HepG2 (cell line): ENCODE measurements around the gene HBB. TPM values are rescaled to one million over a fixed set of nuclear protein-coding genes. Genes with fewer than 3 reads are reported as not detected.

Experiments used
- ATAC-seq: fragments of 200-7000 bp; cut with Tn5 transposase; 3 replicates; pipeline ENCODE4 v1.9.1; 2020; ENCODE audit warnings: mild to moderate bottlenecking, moderate library complexity
- BruUV-seq: library from RNA; stranded (reverse); fragments of 400-500 nt; replicated peaks from 2 replicates; lab custom pipeline; 2021; lab: Mats Ljungman, UMichigan
- CTCF ChIA-PET: fragments of 300-600 bp; formaldehyde crosslinking; extraction: SDS; loops from one replicate; lab custom pipeline; 2021; ENCODE audit warnings: low total read pairs, inconsistent platforms, low intra/inter-chr PET ratio; lab: Yijun Ruan, JAX
- POLR2A ChIA-PET: fragments of 350-600 bp; sonication (Branson Sonifier 250); formaldehyde crosslinking; loops from one replicate; lab custom pipeline; 2020; ENCODE audit warnings: antibody characterized with exemption, inconsistent platforms; lab: Yijun Ruan, JAX
- DNase-seq: peaks from one replicate; pipeline ENCODE4 v3.0.0-alpha.2; 2015; ENCODE audit warnings: low spot score
- FAIRE-seq: peaks from 3 replicates; lab custom pipeline; 2011; peaks lifted over from hg19 to GRCh38; lab: Jason Lieb, UNC
- H2AFZ ChIP-seq: one replicate; pipeline ENCODE4 v1.6.1; 2011; ENCODE audit warnings: low read length, inconsistent platforms
- H3K27ac ChIP-seq: fragments of 300-600 bp; 3 replicates; pipeline ENCODE4 v1.8.0; 2011; ENCODE audit warnings: mixed run types, mild to moderate bottlenecking, mixed read lengths, low read length, inconsistent platforms; ENCODE audit not compliant: insufficient read depth; ENCODE audit errors: extremely low read length
- H3K27me3 ChIP-seq, 2 experiments: fragments of 200-600 bp in 1 of 2; 2 replicates in 1 of 2; 3 replicates in 1 of 2; pipeline versions ENCODE4 v1.6.0 to v1.8.0; 2011; ENCODE audit warnings: low read length in 2 of 2, mild to moderate bottlenecking in 2 of 2, moderate library complexity in 2 of 2, inconsistent platforms in 1 of 2; ENCODE audit not compliant: insufficient read depth in 2 of 2, control insufficient read depth in 1 of 2
- H3K36me3 ChIP-seq, 2 experiments: fragments of 200-600 bp in 1 of 2; replicated peaks in 1 of 2; 2 replicates in 1 of 2; 3 replicates in 1 of 2; pipeline versions ENCODE4 v1.5.1 to v1.8.0; 2011; ENCODE audit warnings: low read length in 2 of 2, inconsistent platforms in 1 of 2; ENCODE audit not compliant: insufficient read depth in 2 of 2, control insufficient read depth in 1 of 2
- H3K4me1 ChIP-seq: 2 replicates; pipeline ENCODE4 v1.5.1; 2012; ENCODE audit warnings: low read length, inconsistent platforms; ENCODE audit not compliant: insufficient read depth
- H3K4me2 ChIP-seq: 2 replicates; pipeline ENCODE4 v1.6.0; 2011; ENCODE audit warnings: low read depth, low read length, inconsistent platforms
- H3K4me3 ChIP-seq, 3 experiments: fragments of 200-600 bp in 1 of 3; sonication (generic), shearing (Covaris generic) in 1 of 3; replicated peaks in 1 of 3; 2 replicates each; pipeline ENCODE4 v1.5.1; 2011 to 2016; ENCODE audit warnings: low read length in 3 of 3, inconsistent platforms in 2 of 3, low read depth in 2 of 3, mild to moderate bottlenecking in 2 of 3, control low read depth in 1 of 3, mixed read lengths in 1 of 3; ENCODE audit not compliant: insufficient read depth in 1 of 3
- H3K79me2 ChIP-seq: one replicate; pipeline ENCODE4 v1.6.1; 2011; ENCODE audit warnings: low read length, inconsistent platforms; ENCODE audit not compliant: insufficient read depth
- H3K9ac ChIP-seq: 2 replicates; pipeline ENCODE4 v1.6.0; 2011; ENCODE audit warnings: mild to moderate bottlenecking, low read depth, low read length, inconsistent platforms; ENCODE audit not compliant: insufficient read depth
- H3K9me3 ChIP-seq: 2 replicates; pipeline ENCODE4 v1.5.1; 2012; ENCODE audit warnings: mild to moderate bottlenecking, low read length
- H4K20me1 ChIP-seq: 2 replicates; pipeline ENCODE4 v1.6.0; 2011; ENCODE audit warnings: inconsistent platforms, mild to moderate bottlenecking, low read length, moderate library complexity; ENCODE audit not compliant: insufficient read depth
- KLF15 ChIP-seq: sonication (generic); formaldehyde crosslinking; IDR thresholded peaks from 2 replicates; pipeline ENCODE4 v1.8.1; 2023; ENCODE audit warnings: borderline replicate concordance, mild to moderate bottlenecking, inconsistent platforms, missing genetic modification reagents, mixed read lengths
- MAFG ChIP-seq: sonication (generic); formaldehyde crosslinking; IDR thresholded peaks from 2 replicates; pipeline ENCODE4 v1.5.1; 2020; ENCODE audit warnings: mild to moderate bottlenecking, missing genetic modification reagents
- MTA3 ChIP-seq: sonication (generic); formaldehyde crosslinking; IDR thresholded peaks from 2 replicates; pipeline ENCODE4 v1.4.0; 2020; ENCODE audit warnings: missing genetic modification reagents
- MTF2 ChIP-seq: sonication (generic); formaldehyde crosslinking; IDR thresholded peaks from 2 replicates; pipeline ENCODE4 v1.5.0; 2020; ENCODE audit warnings: missing genetic modification reagents, borderline replicate concordance
- POLR2AphosphoS5 ChIP-seq: IDR thresholded peaks from 2 replicates; pipeline ENCODE4 v1.6.1; 2012; ENCODE audit warnings: low read depth, low read length
- TEAD3 ChIP-seq: optimal IDR thresholded peaks from 2 replicates; pipeline ENCODE3; 2016; ENCODE audit warnings: borderline replicate concordance
- TRAFD1 ChIP-seq: sonication (generic); formaldehyde crosslinking; IDR thresholded peaks from 2 replicates; pipeline ENCODE4 v1.5.1; 2020; ENCODE audit warnings: missing genetic modification reagents, mild to moderate bottlenecking, borderline replicate concordance
- ZNF263 ChIP-seq: sonication (generic); formaldehyde crosslinking; IDR thresholded peaks from 2 replicates; pipeline ENCODE4 v1.4.0; 2020; ENCODE audit warnings: missing genetic modification reagents
- WGBS: methylation state at CpG from one replicate; pipeline ENCODE4 v1.1.6; 2017; ENCODE audit warnings: low lambda C conversion rate; 5-methylcytosine and 5-hydroxymethylcytosine counted together
- in situ Hi-C: cut with HindIII; loops from 2 replicates; pipeline ENCODE4 v1.10.0; 2017; ENCODE audit warnings: low pct_unique_long_range_greater_than_20kb; ENCODE audit not compliant: extremely low pct_ligation_motif_present
- intact Hi-C: fragments of 100-400 bp; cut with micrococcal nuclease; formaldehyde crosslinking; loops from one replicate; pipeline ENCODE4 v1.10.0; 2022; ENCODE audit not compliant: unreplicated experiment
- polyA plus RNA-seq, 8 experiments: library from polyadenylated mRNA; depleted of rRNA in 3 of 8; stranded (reverse) in 7 of 8; unstranded in 1 of 8; fragments of >200 nt; fragmentation: Illumina TruSeq in 4 of 8; extraction: Trizol in 4 of 8; gene quantifications; 2 replicates each; pipeline versions ENCODE4 v1.2.1 to v1.2.3, GENCODE V29; 2011 to 2016; ENCODE audit warnings: low read depth in 4 of 8, missing spikeins in 1 of 8, mixed read lengths in 1 of 8; ENCODE audit not compliant: insufficient read depth in 1 of 8
- total RNA-seq, 5 experiments: library from RNA; depleted of rRNA; stranded (reverse); fragments of >200 nt; fragmentation: Illumina TruSeq; extraction: Trizol; gene quantifications; 2 replicates each; pipeline ENCODE4 v1.2.3, GENCODE V29; 2016; ENCODE audit warnings: low read depth in 1 of 5
- TF ChIP-seq, protein P1 (sequence below): sonication (generic); formaldehyde crosslinking; IDR thresholded peaks from 2 replicates; pipeline ENCODE4 v1.5.1; 2020; ENCODE audit warnings: mild to moderate bottlenecking, missing genetic modification reagents, moderate library complexity
- TF ChIP-seq, protein P2 (sequence below): sonication (generic); formaldehyde crosslinking; IDR thresholded peaks from 2 replicates; pipeline ENCODE4 v1.4.0; 2020; ENCODE audit warnings: missing genetic modification reagents
- TF ChIP-seq, protein P3 (sequence below): sonication (generic); formaldehyde crosslinking; IDR thresholded peaks from 2 replicates; pipeline ENCODE4 v1.4.0; 2020; ENCODE audit warnings: low read depth, mild to moderate bottlenecking, missing genetic modification reagents

Gene HBB
- total and polyA plus RNA-seq, 2 of the 13 experiments (the other 11 are each of a cell fraction or from before 2014, with no cell fraction given), result not detected

GRCh38 chr11:5267033-5267563, 40.2 kb upstream of the HBB start:
- FAIRE-seq, result no peak
- Histone ChIP-seq H4K20me1 (no peaks in the 10 kb centered on the region), H3K27me3 (no peaks in the 10 kb centered on the region), H3K4me1 (no peaks in the 10 kb centered on the region), H3K9ac (no peak overlapping the region), H3K79me2 (no peaks in the 10 kb centered on the region), H3K27ac (no peak overlapping the region), H3K9me3 (no peaks in the 10 kb centered on the region), H3K36me3 (no peaks in the 10 kb centered on the region), H3K4me3 (no peak overlapping the region), H2AFZ (no peak overlapping the region), H3K4me2 (no peak overlapping the region)
- 0% methylated on average over 2 of the region's 2 CpGs for WGBS
- no TSS peak for BruUV-seq
- TF ChIP-seq TEAD3 (CRISPR knock-in tag) (no peak), MTF2 (no peak)
- in situ Hi-C loops, result no loop called here
- POLR2A ChIA-PET, result no interaction called here
- CTCF ChIA-PET, result no interaction called here
- no peak for ATAC-seq
- intact Hi-C loops, result no loop called here
- no peak for DNase-seq

DNA sequence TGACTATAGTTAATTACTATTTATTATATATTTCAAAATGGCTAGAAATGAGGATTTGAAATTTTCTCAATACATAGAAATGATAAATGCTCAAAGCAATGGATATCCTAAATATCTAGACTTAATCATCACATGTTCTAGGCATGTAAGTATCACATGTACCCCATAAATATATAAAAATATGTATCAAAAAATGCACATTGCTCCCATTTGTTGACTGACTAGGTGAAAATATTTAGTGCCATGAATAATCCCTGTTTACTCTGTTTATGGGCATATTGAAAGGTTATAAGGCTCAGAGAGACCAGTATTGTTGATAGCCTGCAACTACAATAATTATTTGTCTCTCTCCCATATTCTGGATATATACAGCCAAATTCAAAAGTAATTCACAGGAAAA, 39.7 kb upstream of the HBB start:
- H3K79me2 ChIP-seq, result no peaks in the 10 kb centered on the region
- H3K4me3 ChIP-seq, result no peak overlapping the region
- H3K9me3 ChIP-seq, result no peaks in the 10 kb centered on the region
- ATAC-seq, result no peak
- POLR2A ChIA-PET, result no interaction called here
- no peak overlapping the region for H3K4me2 ChIP-seq
- no TSS peak for BruUV-seq
- no peak for DNase-seq
- no peak overlapping the region for H3K27ac ChIP-seq
- in situ Hi-C loops, result no loop called here
- no peak overlapping the region for H3K9ac ChIP-seq
- H3K27me3 ChIP-seq, result no peaks in the 10 kb centered on the region
- no peak overlapping the region for H2AFZ ChIP-seq
- intact Hi-C loops, result no loop called here
- CTCF ChIA-PET, result no interaction called here
- H4K20me1 ChIP-seq, result no peaks in the 10 kb centered on the region
- H3K4me1 ChIP-seq, result no peaks in the 10 kb centered on the region
- H3K36me3 ChIP-seq, result no peaks in the 10 kb centered on the region
- FAIRE-seq, result no peak
- no peak for TF ChIP-seq MTA3 (CRISPR knock-in tag)
- TF ChIP-seq POLR2AphosphoS5, result no peak
- TF ChIP-seq ZNF263 (CRISPR knock-in tag), result no peak
- TF ChIP-seq TRAFD1 (CRISPR knock-in tag), result no peak
- TF ChIP-seq, protein P1, sequence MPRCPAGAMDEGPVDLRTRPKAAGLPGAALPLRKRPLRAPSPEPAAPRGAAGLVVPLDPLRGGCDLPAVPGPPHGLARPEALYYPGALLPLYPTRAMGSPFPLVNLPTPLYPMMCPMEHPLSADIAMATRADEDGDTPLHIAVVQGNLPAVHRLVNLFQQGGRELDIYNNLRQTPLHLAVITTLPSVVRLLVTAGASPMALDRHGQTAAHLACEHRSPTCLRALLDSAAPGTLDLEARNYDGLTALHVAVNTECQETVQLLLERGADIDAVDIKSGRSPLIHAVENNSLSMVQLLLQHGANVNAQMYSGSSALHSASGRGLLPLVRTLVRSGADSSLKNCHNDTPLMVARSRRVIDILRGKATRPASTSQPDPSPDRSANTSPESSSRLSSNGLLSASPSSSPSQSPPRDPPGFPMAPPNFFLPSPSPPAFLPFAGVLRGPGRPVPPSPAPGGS (CRISPR knock-in tag), result no peak
- no peak for TF ChIP-seq MAFG
- TF ChIP-seq, protein P2, sequence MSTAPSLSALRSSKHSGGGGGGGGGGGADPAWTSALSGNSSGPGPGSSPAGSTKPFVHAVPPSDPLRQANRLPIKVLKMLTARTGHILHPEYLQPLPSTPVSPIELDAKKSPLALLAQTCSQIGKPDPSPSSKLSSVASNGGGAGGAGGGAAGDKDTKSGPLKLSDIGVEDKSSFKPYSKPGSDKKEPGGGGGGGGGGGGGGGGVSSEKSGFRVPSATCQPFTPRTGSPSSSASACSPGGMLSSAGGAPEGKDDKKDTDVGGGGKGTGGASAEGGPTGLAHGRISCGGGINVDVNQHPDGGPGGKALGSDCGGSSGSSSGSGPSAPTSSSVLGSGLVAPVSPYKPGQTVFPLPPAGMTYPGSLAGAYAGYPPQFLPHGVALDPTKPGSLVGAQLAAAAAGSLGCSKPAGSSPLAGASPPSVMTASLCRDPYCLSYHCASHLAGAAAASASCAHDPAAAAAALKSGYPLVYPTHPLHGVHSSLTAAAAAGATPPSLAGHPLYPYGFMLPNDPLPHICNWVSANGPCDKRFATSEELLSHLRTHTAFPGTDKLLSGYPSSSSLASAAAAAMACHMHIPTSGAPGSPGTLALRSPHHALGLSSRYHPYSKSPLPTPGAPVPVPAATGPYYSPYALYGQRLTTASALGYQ (CRISPR knock-in tag), result no peak
- TF ChIP-seq KLF15 (CRISPR knock-in tag), result no peak
- TF ChIP-seq, protein P3, sequence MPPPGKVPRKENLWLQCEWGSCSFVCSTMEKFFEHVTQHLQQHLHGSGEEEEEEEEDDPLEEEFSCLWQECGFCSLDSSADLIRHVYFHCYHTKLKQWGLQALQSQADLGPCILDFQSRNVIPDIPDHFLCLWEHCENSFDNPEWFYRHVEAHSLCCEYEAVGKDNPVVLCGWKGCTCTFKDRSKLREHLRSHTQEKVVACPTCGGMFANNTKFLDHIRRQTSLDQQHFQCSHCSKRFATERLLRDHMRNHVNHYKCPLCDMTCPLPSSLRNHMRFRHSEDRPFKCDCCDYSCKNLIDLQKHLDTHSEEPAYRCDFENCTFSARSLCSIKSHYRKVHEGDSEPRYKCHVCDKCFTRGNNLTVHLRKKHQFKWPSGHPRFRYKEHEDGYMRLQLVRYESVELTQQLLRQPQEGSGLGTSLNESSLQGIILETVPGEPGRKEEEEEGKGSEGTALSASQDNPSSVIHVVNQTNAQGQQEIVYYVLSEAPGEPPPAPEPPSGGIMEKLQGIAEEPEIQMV (CRISPR knock-in tag), result no peak
